ENCODE data around the gene PIGT.
A peak's percentile ranks its signal among the peaks of the same experiment; 100 is the strongest.

The PIGT gene

GRCh38 chr20:45427236-45428149 lies 11.6 kb downstream of the PIGT start:
- DNase-seq (ENCODE audit: low spot score), result no peak

- no peak for DNase-seq (ENCODE audit: low spot score)
These were observed 13.7 kb downstream of the PIGT start for GRCh38 chr20:45429618-45430017.

- no peak for DNase-seq (ENCODE audit: low spot score)
These were observed 16.4 kb downstream of the PIGT start for GRCh38 chr20:45432294-45432693.

GRCh38 chr20:45433316-45433715 lies 17.4 kb downstream of the PIGT start:
- DNase-seq (ENCODE audit: low spot score), result no peak

- DNase-seq (ENCODE audit: low spot score), result no peak
These were observed 18.0 kb downstream of the PIGT start for GRCh38 chr20:45433976-45434375.

- DNase-seq (ENCODE audit: low spot score), result peak; percentile 79
These were observed 21.0 kb downstream of the PIGT start for GRCh38 chr20:45436732-45437485.

GRCh38 chr20:45440424-45440823 lies 24.5 kb downstream of the PIGT start:
- no peak for DNase-seq (ENCODE audit: low spot score)

GRCh38 chr20:45440891-45441685 lies 25.1 kb downstream of the PIGT start:
- no peak for DNase-seq (ENCODE audit: low spot score)

- DNase-seq (ENCODE audit: low spot score), result no peak
These were observed 25.8 kb downstream of the PIGT start for GRCh38 chr20:45441746-45442145.

GRCh38 chr20:45444050-45444449 lies 28.1 kb downstream of the PIGT start:
- no peak for DNase-seq (ENCODE audit: low spot score)

GRCh38 chr20:45445805-45446562 lies 30.0 kb downstream of the PIGT start:
- no peak for DNase-seq (ENCODE audit: low spot score)

- DNase-seq (ENCODE audit: low spot score), result no peak
These were observed 32.3 kb downstream of the PIGT start for GRCh38 chr20:45448270-45448669.

- DNase-seq (ENCODE audit: low spot score), result no peak
These were observed 33.6 kb downstream of the PIGT start for GRCh38 chr20:45449528-45449927.

GRCh38 chr20:45450097-45450818 lies 34.3 kb downstream of the PIGT start:
- no peak for DNase-seq (ENCODE audit: low spot score)

- DNase-seq (ENCODE audit: low spot score), result no peak
These were observed 36.3 kb downstream of the PIGT start for GRCh38 chr20:45452238-45452637.

GRCh38 chr20:45452772-45453691 lies 37.1 kb downstream of the PIGT start:
- DNase-seq (ENCODE audit: low spot score), result no peak

GRCh38 chr20:45456632-45457031 lies 40.7 kb downstream of the PIGT start:
- DNase-seq (ENCODE audit: low spot score), result no peak

- DNase-seq (ENCODE audit: low spot score), result no peak
These were observed 43.7 kb downstream of the PIGT start for GRCh38 chr20:45459606-45460005.

- no peak for DNase-seq (ENCODE audit: low spot score)
These were observed 45.3 kb downstream of the PIGT start for GRCh38 chr20:45461225-45461624.

Data from left forelimb (tissue), 1 donor.